GM19455 (cell line): ENCODE data around the gene CD244.

Experiments used
- ATAC-seq: cut with Tn5 transposase; IDR thresholded peaks from one replicate; pipeline ENCODE4 v1.9.1; 2021; ENCODE audit not compliant: unreplicated experiment

The CD244 gene

GRCh38 chr1:160814316-160814715 lies 48.4 kb downstream of the CD244 start:
- ATAC-seq, result no peak

- ATAC-seq, result no peak
These were observed 49.5 kb downstream of the CD244 start for GRCh38 chr1:160813215-160813614.

- no peak for ATAC-seq
These were observed 51.5 kb downstream of the CD244 start for GRCh38 chr1:160811147-160811546.

- no peak for ATAC-seq
These were observed 52.2 kb downstream of the CD244 start for GRCh38 chr1:160810486-160810885.

GRCh38 chr1:160808289-160808688 lies 54.4 kb downstream of the CD244 start:
- no peak for ATAC-seq

- no peak for ATAC-seq
These were observed 54.9 kb downstream of the CD244 start for GRCh38 chr1:160807738-160808137.

- ATAC-seq, result no peak
These were observed 55.4 kb downstream of the CD244 start for GRCh38 chr1:160807247-160807646.

- ATAC-seq, result no peak
These were observed 55.9 kb downstream of the CD244 start for GRCh38 chr1:160806784-160807183.

GRCh38 chr1:160806109-160806665 lies 56.5 kb downstream of the CD244 start:
- ATAC-seq, result no peak

- ATAC-seq, result no peak
These were observed 60.7 kb downstream of the CD244 start for GRCh38 chr1:160801836-160802580.

GRCh38 chr1:160800645-160801408 lies 61.9 kb downstream of the CD244 start:
- no peak for ATAC-seq

GRCh38 chr1:160800142-160800541 lies 62.5 kb downstream of the CD244 start:
- no peak for ATAC-seq

- no peak for ATAC-seq
These were observed 63.0 kb downstream of the CD244 start for GRCh38 chr1:160799641-160800040.

GRCh38 chr1:160798439-160798838 lies 64.2 kb downstream of the CD244 start:
- no peak for ATAC-seq

GRCh38 chr1:160797861-160798273 lies 64.8 kb downstream of the CD244 start:
- no peak for ATAC-seq

- ATAC-seq, result peak; percentile 34
These were observed 65.4 kb downstream of the CD244 start for GRCh38 chr1:160797271-160797709.

- peak; percentile 78 for ATAC-seq
These were observed 66.7 kb downstream of the CD244 start, which contains the start of gene LY9 for GRCh38 chr1:160795951-160796383. TSS of gene LY9 (plus strand) at chr1:160796174. CDS start at chr1:160796188, 14 bp downstream.

GRCh38 chr1:160794376-160794775 lies 68.3 kb downstream of the CD244 start:
- no peak for ATAC-seq

GRCh38 chr1:160789702-160790611 lies 72.7 kb downstream of the CD244 start:
- ATAC-seq, result peak; percentile 89

- no peak for ATAC-seq
These were observed 73.5 kb downstream of the CD244 start for GRCh38 chr1:160789051-160789701.
